Panc1 (cell line): ENCODE data around the gene UGGT1.

Source experiments
- CTCF ChIP-seq: fragments of 450-650 bp; IDR thresholded peaks from 2 replicates; pipeline ENCODE4 v1.5.1; 2017; ENCODE audit warnings: mild to moderate bottlenecking
- SIN3A ChIP-seq: IDR thresholded peaks from 2 replicates; pipeline ENCODE4 v1.6.1; 2012; ENCODE audit warnings: low read depth, mild to moderate bottlenecking, low read length, moderate library complexity, borderline replicate concordance; ENCODE audit not compliant: insufficient read depth

- TF ChIP-seq CTCF (no peak), SIN3A (no peak)
These were observed 105.0 kb downstream of the UGGT1 start for GRCh38 chr2:128196026-128196425.
